ENCODE data around the gene PIK3R4.

DNA sequence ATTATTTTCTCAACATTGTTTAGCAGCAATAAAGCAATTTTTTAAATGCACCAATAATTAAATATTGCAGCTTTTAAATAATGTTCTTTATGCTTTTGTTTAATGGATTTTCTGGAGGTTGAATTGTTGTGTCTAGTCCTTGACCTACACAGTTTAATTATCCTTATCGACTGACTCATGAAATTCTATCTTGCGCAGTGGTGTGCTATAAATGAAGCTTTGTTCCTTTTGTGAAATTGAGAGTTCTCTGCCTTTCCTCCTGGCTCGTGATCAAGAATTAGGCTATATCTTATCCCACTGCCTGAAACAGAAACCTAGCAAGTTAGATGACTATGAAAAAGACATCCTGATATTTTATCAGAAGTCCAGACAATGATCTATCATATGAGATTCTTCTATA is 37.0 kb upstream of the PIK3R4 start:
- TF ChIP-seq, protein P1, sequence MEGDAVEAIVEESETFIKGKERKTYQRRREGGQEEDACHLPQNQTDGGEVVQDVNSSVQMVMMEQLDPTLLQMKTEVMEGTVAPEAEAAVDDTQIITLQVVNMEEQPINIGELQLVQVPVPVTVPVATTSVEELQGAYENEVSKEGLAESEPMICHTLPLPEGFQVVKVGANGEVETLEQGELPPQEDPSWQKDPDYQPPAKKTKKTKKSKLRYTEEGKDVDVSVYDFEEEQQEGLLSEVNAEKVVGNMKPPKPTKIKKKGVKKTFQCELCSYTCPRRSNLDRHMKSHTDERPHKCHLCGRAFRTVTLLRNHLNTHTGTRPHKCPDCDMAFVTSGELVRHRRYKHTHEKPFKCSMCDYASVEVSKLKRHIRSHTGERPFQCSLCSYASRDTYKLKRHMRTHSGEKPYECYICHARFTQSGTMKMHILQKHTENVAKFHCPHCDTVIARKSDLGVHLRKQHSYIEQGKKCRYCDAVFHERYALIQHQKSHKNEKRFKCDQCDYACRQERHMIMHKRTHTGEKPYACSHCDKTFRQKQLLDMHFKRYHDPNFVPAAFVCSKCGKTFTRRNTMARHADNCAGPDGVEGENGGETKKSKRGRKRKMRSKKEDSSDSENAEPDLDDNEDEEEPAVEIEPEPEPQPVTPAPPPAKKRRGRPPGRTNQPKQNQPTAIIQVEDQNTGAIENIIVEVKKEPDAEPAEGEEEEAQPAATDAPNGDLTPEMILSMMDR (IDR thresholded peaks at IDR 0.05; ENCODE audit: insufficient read depth, low read length, poor library complexity, severe bottlenecking), result no peak
- no peak for TF ChIP-seq EZH2phosphoT487 (conservative IDR thresholded peaks at IDR 0.05; ENCODE audit: low read length)
